Ecto neural progenitor cell (in vitro differentiated cells): ENCODE measurements around the gene SZT2.
"Not testable (repeated sequence)": the region's sequence is repeated elsewhere in the genome, so short reads cannot be mapped to it uniquely, and the experiment has no call there.

Experiments
- DNase-seq: peaks from one replicate; pipeline ENCODE4 v3.0.0-alpha.2; 2018; ENCODE audit warnings: low spot score

The SZT2 gene

GRCh38 chr1:43363283-43363934 is 26.3 kb upstream of the SZT2 start:
- DNase-seq: no peak

DNA sequence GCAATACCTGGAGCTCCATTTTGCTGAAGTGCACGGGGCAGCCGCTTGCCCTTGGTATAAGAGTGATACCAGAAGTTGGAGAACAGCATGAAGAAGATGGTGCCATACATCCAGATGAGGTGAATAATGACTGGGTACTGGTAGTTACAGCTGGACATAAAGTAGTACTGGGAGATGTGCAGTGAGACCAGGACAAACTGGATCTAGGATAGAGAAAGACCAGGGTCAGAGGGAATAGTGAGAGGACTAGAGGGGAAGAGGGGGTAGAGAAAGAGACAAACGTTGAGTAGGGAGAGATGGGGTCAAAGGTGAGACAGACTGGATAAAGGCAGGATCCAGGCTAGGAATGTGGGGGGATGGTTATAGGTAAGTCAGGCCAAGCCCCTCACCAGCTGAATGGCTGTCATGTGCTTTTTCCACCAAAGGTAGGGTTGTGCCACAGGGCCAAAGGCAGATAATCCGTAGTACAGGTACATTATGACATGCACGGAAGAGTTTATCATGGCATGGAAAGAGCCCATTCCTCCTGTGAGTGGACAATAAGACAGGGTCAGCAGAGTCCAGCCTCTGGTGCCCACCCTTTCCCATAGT is 25.7 kb upstream of the SZT2 start:
- DNase-seq: no peak

GRCh38 chr1:43365678-43366077 is 24.0 kb upstream of the SZT2 start:
- no peak for DNase-seq

DNA sequence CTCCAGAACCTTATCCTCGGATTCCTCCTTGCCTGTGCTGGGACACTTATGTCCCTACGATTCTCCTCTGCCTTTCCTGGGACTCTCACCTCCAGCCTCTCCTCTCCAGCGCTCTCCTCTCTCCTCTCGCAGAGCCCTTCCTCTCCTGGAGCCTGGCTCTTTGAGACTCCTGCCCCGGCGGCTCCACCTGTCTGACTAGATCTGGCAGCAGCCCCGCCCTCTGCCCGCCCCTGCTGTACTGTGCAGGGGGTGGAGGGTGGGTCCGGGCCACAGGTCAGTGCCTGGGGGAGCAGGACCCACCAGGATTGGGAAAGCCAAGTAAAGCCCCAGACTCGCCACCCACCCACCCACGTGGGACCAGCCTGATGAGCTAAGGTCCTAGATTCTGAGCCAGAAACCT is 23.5 kb upstream of the SZT2 start:
- DNase-seq: peak; percentile 58

DNA sequence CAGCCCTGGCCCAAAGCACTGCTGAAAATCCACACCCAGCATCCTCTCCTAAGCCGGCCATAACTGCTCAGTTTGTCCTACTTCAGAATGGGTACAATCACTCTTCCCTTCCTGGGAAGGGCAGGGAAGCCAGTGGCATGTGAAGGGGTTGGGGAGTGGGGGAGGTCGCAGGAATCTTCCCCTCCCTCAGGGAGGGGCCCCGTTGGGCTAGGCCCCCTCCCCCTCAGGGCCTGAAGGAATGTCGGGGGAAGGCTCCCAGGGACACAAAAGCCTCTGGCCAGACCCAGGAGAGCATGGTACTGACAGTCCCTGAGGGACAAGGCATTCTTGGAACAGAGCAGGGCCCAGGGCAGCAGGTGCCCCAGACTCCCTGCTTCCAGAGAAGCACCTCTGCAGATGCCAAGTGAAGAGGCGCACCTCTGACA is 23.1 kb upstream of the SZT2 start:
- no peak for DNase-seq

- DNase-seq: peak; percentile 63
Observed at GRCh38 chr1:43367026-43367903, 22.4 kb upstream of the SZT2 start.

DNA sequence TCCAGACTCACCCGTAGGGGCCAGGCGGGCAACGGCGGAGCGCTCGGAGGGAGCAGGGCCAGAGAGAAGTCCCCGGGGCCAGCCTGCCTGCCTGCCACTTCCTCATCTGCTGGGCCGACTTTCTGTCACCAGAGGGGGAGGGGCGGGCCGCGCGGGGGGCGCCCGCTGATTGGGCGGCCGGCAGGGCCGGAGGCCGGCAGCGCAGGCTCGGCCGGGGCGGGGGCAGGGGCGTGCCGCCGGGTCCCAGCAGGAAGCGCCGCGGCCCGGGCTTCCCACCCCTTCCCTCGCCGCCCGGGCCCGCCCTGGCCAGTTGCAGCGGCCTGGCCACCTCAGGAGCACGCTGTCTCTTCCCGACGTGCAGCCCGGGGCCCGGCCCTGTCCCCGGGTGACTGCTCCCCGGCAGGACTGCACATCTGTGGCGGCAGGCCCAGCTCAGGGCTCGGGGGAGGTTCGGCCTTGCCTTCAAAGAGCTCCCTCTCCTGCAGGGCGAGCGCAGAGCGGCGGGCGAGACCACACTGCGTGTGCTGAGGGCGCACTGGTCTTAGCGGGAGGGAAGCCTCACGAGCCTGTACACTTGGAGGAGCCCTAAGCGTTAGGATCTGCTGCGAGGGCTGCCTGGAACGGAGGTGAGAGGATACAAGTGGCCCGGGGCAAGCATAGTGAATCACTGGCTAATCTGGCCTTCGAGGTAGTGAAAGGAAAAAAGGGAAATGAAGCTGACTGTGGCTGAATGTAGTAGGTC is 21.6 kb upstream of the SZT2 start, which contains the start of gene ELOVL1:
ELOVL1 (minus strand) TSS at position 108 of the 742 bp plus-strand sequence. CDS start 2,402 bp downstream, outside the sequence.
- peak; percentile 95 for DNase-seq

DNA sequence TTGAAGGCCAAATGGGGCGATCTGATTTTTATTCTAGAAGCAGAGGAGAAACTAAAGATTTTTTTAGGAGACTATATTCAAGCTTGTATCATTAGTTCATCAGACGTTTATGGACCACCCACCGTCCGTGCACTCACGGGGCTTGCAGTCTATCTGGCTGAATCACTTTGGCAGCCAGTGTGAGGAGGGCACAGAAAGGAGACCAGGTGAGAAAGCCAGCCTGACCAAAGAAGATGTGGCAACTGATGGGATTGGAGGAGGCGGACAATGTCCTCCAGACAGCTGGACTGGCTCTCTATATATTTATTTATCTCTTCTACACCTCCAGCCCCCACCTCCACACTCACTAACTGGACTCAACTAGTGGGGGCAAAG is 21.1 kb upstream of the SZT2 start:
- DNase-seq: no peak

DNA sequence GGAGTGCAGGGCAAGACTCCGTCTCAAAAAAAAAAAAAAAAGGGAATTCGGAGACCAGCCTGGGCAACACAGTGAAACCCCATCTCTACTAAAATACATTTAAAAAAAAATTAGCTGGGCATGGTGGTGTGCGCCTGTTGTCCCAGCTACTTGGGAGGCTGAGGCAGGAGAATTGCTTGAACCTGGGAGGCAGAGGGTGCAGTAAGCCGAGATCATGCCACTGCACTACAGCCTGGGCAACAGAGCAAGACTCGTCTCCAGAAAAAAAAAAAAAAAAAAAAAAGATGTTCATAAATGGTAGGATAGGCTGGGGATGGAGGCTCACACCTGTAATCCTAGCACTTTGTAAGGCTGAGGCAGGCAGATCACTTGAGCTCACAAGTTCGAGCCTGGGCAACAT is 19.9 kb upstream of the SZT2 start:
- DNase-seq: not testable (repeated sequence)

GRCh38 chr1:43370564-43370963 is 19.1 kb upstream of the SZT2 start:
- no peak for DNase-seq

DNA sequence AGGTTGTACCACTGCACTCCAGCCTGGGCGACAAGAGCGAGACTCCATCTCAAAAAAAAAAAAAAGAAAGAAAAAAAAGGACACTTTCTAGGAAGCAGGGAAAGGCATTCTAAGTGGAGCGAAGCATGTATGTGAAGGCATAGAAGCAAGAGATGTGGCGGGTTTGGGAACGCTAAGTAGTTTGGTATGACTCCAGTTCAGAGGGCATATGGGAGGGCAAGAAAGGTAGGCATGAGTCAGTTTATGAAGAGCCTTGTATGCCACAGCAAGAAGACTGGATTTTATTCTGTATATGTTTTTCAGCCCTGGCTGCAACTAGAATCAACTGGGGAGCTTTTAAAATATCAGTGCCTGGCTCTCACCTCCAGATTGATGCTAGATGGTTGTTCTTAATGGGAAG is 17.5 kb upstream of the SZT2 start:
- DNase-seq: no peak

GRCh38 chr1:43373066-43373940 is 16.4 kb upstream of the SZT2 start:
- DNase-seq: no peak

- no peak for DNase-seq
Observed at GRCh38 chr1:43376723-43377235, 12.9 kb upstream of the SZT2 start.

DNA sequence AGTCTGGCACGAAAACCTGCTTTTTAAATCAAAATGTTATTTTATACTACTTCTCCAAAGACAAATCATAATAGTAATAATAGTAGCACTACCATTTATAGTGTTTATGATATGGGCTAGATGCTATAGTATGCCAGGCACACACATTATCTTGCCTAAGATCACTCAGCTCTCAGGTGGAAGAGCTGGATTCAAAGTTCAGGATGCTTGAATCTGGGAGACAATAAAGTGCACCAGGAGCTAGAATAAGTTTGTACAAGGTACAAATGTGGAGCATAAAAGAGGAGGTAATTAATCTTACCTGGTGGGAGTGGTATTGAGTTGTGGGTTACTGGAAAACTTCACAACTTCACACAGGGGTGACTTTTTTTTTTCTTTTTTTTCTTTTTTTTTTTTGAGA is 11.9 kb upstream of the SZT2 start:
- no peak for DNase-seq

- DNase-seq: no peak
Observed at GRCh38 chr1:43379476-43379875, 10.2 kb upstream of the SZT2 start.

DNA sequence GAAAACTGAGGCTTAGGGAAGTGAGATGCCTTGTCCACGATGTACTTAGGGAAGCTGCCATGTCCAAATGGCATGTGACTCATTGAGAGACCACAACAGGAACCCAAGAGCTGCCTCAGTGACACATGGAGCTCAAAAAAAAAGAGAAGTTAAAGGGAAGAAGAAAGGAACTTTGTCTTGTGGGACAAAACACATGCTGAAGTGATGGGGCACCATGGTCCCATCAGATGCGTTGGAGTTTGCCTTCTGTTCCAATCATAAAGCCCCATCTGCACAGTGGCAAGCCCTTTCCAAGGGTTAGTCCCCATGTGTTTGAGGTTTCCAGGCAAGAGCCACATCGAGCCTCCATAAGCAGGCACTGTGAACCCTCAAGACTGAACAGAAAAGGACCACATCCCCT is 8.1 kb upstream of the SZT2 start:
- no peak for DNase-seq

GRCh38 chr1:43382027-43382779 is 7.5 kb upstream of the SZT2 start:
- peak; percentile 45 for DNase-seq

DNA sequence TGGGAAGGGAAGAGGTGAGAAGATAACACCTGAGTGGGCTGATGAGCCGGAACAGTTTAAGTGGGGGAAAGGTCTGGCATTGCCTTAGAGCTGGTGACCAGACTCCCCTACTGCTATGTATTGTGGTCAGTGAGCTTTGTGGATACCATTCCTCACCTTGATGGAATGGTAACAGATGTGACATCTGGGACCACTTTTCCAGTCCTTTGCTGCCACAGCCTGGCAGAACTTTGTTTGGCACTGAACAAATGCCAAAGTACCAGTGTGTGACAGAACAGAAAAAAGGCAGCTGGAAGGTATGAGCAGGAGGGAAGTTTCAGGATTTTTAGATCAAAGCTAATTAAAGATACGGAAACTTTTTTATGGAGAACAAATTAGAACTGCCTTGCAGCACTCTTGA is 6.2 kb upstream of the SZT2 start:
- DNase-seq: no peak

DNA sequence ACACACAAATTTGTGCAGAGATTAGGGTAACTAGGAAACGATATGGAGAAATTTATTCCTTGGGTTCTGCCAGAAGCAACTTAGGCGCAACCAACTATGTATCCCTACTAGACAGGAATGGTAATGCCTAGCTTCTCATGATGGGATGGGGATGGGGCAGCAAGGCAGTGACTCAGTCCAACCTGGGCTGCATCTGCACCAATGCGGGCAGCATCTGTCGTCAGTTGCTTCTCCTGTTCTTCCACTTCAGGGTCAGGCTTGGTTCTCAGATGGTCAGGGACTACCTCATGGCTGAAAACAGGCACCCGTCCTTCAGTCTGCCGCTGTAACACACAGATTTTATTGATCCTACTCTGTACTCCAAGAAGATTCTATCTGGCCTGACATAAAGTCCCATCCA is 3.0 kb upstream of the SZT2 start:
- DNase-seq: no peak

GRCh38 chr1:43387976-43388599 is 1.6 kb upstream of the SZT2 start:
- no peak for DNase-seq
